Measurements from ENCODE around the gene GPX7.

- TF ChIP-seq CTCF (IDR thresholded peaks at IDR 0.05) (no peak), POLR2A (IDR thresholded peaks at IDR 0.05) (no peak), POLR2AphosphoS5 (IDR thresholded peaks at IDR 0.05) (no peak)
Measured at GRCh38 chr1:52631759-52632331, 29.7 kb downstream of the GPX7 start.

Data from prostate gland (tissue), 2 donors.